GM23338 (cell line): Measurements from ENCODE around the gene TMEM135. TPM values are rescaled to one million over a fixed set of nuclear protein-coding genes. Genes with fewer than 3 reads are reported as not detected.

ENCODE experiments used
- ATAC-seq: fragments of 200-7000 bp; cut with Tn5 transposase; 3 replicates; pipeline ENCODE4 v1.9.1; 2020
- DNase-seq: peaks from one replicate; pipeline ENCODE4 v3.0.0-alpha.2; 2015; ENCODE audit warnings: low spot score
- H2AFZ ChIP-seq: fragments of 200-600 bp; sonication (generic); 2 replicates; pipeline ENCODE4 v1.8.0; 2016; ENCODE audit warnings: antibody characterized with exemption, mild to moderate bottlenecking, moderate library complexity
- H3F3A ChIP-seq: fragments of 200-600 bp; sonication (generic); replicated peaks from 2 replicates; pipeline ENCODE4 v1.8.0; 2017; ENCODE audit warnings: antibody characterized with exemption, mixed run types, low read depth
- H3K27ac ChIP-seq: fragments of 200-600 bp; sonication (generic); 2 replicates; pipeline ENCODE4 v1.6.1; 2016; ENCODE audit warnings: low read depth
- H3K27me3 ChIP-seq: fragments of 200-600 bp; sonication (generic); 2 replicates; pipeline ENCODE4 v1.8.0; 2016; ENCODE audit warnings: mild to moderate bottlenecking, mixed run types, moderate library complexity; ENCODE audit not compliant: insufficient read depth
- H3K36me3 ChIP-seq: fragments of 200-600 bp; sonication (generic); 2 replicates; pipeline ENCODE4 v1.8.0; 2016; ENCODE audit warnings: mild to moderate bottlenecking; ENCODE audit not compliant: insufficient read depth
- H3K4me1 ChIP-seq: fragments of 200-600 bp; sonication (generic); 2 replicates; pipeline ENCODE4 v1.8.0; 2016; ENCODE audit warnings: mild to moderate bottlenecking, moderate library complexity; ENCODE audit not compliant: insufficient read depth
- H3K4me2 ChIP-seq: fragments of 200-600 bp; sonication (generic); 2 replicates; pipeline ENCODE4 v1.7.1; 2017; ENCODE audit warnings: mixed run types
- H3K4me3 ChIP-seq: fragments of 200-600 bp; sonication (generic); 2 replicates; pipeline ENCODE4 v1.6.1; 2016; ENCODE audit warnings: mixed run types
- H3K79me2 ChIP-seq: fragments of 200-600 bp; sonication (generic); replicated peaks from 2 replicates; pipeline ENCODE4 v1.8.0; 2017; ENCODE audit warnings: mild to moderate bottlenecking; ENCODE audit not compliant: insufficient read depth
- H3K9me2 ChIP-seq: fragments of 200-600 bp; sonication (generic); 2 replicates; pipeline ENCODE4 v1.8.0; 2017; ENCODE audit not compliant: insufficient read depth
- H4K20me1 ChIP-seq: fragments of 200-600 bp; sonication (generic); replicated peaks from 2 replicates; pipeline ENCODE4 v1.8.0; 2017; ENCODE audit warnings: mild to moderate bottlenecking; ENCODE audit not compliant: insufficient read depth
- H3K27ac Mint-ChIP-seq: 2 replicates; pipeline ENCODE4 v1.8.0; 2020; ENCODE audit warnings: inconsistent platforms, mild to moderate bottlenecking, moderate library complexity, mixed read lengths
- H3K27me3 Mint-ChIP-seq: 3 replicates; pipeline ENCODE4 v1.8.0; 2022; ENCODE audit warnings: low read depth, mild to moderate bottlenecking, moderate library complexity, mixed read lengths, inconsistent platforms; ENCODE audit not compliant: insufficient read depth, poor library complexity
- H3K36me3 Mint-ChIP-seq: 3 replicates; pipeline ENCODE4 v1.8.0; 2021; ENCODE audit warnings: low read depth, mild to moderate bottlenecking, inconsistent platforms, moderate library complexity, mixed read lengths
- H3K4me1 Mint-ChIP-seq: 3 replicates; pipeline ENCODE4 v1.8.0; 2020; ENCODE audit warnings: mild to moderate bottlenecking, inconsistent platforms, mixed read lengths
- H3K4me3 Mint-ChIP-seq: 3 replicates; pipeline ENCODE4 v1.8.0; 2021; ENCODE audit warnings: moderate library complexity, mild to moderate bottlenecking, inconsistent platforms, mixed read lengths
- H3K9me3 Mint-ChIP-seq: 3 replicates; pipeline ENCODE4 v1.8.0; 2020; ENCODE audit warnings: moderate library complexity, mild to moderate bottlenecking, inconsistent platforms, mixed read lengths
- CREB1 ChIP-seq: fragments of 250-450 bp; sonication (Bioruptor Pico); IDR thresholded peaks from 2 replicates; pipeline ENCODE4 v1.5.0; 2020; ENCODE audit warnings: low read depth, mild to moderate bottlenecking, moderate library complexity
- CTCF ChIP-seq, 2 experiments: fragments of 200-600 bp in 1 of 2; sonication (generic) in 1 of 2; conservative IDR thresholded peaks; 2 replicates each; pipeline versions ENCODE4 v1.5.1 to v1.6.1; 2016 to 2017; ENCODE audit warnings: antibody characterized with exemption in 2 of 2, low read depth in 2 of 2, mild to moderate bottlenecking in 2 of 2, moderate library complexity in 1 of 2
- EZH2 ChIP-seq: fragments of 200-600 bp; sonication (generic); IDR thresholded peaks from one replicate; pipeline ENCODE4 v1.8.0; 2017; ENCODE audit warnings: antibody characterized with exemption, mild to moderate bottlenecking, low read depth; ENCODE audit not compliant: unreplicated experiment
- EZH2phosphoT487 ChIP-seq: fragments of 200-600 bp; sonication (generic); IDR thresholded peaks from one replicate; pipeline ENCODE4 v1.8.1; 2018; ENCODE audit warnings: antibody characterized with exemption; ENCODE audit not compliant: unreplicated experiment
- JUNB ChIP-seq: IDR thresholded peaks from one replicate; pipeline ENCODE4 v1.6.1; 2016; ENCODE audit warnings: antibody characterized with exemption; ENCODE audit not compliant: unreplicated experiment
- NANOG ChIP-seq: IDR thresholded peaks from 2 replicates; pipeline ENCODE4 v1.6.1; 2016; ENCODE audit warnings: antibody characterized with exemption, borderline replicate concordance
- POLR2AphosphoS5 ChIP-seq: IDR thresholded peaks from 2 replicates; pipeline ENCODE4 v1.6.1; 2016; ENCODE audit warnings: antibody characterized with exemption, low read depth
- REST ChIP-seq: IDR thresholded peaks from one replicate; pipeline ENCODE4 v1.6.1; 2018; ENCODE audit warnings: antibody characterized with exemption; ENCODE audit not compliant: unreplicated experiment
- STAT1 ChIP-seq: IDR thresholded peaks from one replicate; pipeline ENCODE4 v1.6.1; 2016; ENCODE audit warnings: antibody characterized with exemption; ENCODE audit not compliant: unreplicated experiment
- ZNF114 ChIP-seq: fragments of 250-450 bp; sonication (Bioruptor Pico); IDR thresholded peaks from 2 replicates; pipeline ENCODE4 v1.5.0; 2020; ENCODE audit warnings: mild to moderate bottlenecking, moderate library complexity
- ZNF331 ChIP-seq: fragments of 250-450 bp; sonication (Bioruptor Pico); IDR thresholded peaks from 2 replicates; pipeline ENCODE4 v1.5.0; 2020; ENCODE audit warnings: low read depth, mild to moderate bottlenecking, moderate library complexity
- ZNF462 ChIP-seq: fragments of 250-450 bp; sonication (Bioruptor Pico); IDR thresholded peaks from 2 replicates; pipeline ENCODE4 v1.5.0; 2020; ENCODE audit warnings: mild to moderate bottlenecking, moderate library complexity
- polyA plus RNA-seq: library from polyadenylated mRNA; unstranded; fragments of >200 nt; fragmentation: Nextera tagmentation; extraction: Ambion mirVana; gene quantifications from 2 replicates; pipeline ENCODE4 v1.2.1, GENCODE V29; 2016
- total RNA-seq: library from RNA; depleted of rRNA; stranded (reverse); fragments of >200 nt; shearing (Covaris generic); gene quantifications from 2 replicates; pipeline ENCODE4 v1.2.3, GENCODE V29; 2014
- TF ChIP-seq, protein P1 (sequence below): IDR thresholded peaks from 2 replicates; pipeline ENCODE4 v1.6.1; 2016; ENCODE audit warnings: antibody characterized with exemption

TMEM135 gene
- total and polyA plus RNA-seq, 2 experiments from 2014 or later = 23.4 to 49.9 TPM

GRCh38 chr11:87114093-87114492 lies 76.4 kb downstream of the TMEM135 start:
- H3K4me3 ChIP-seq = no peak overlapping the region
- no peaks in the 10 kb centered on the region for H3K36me3 ChIP-seq
- no peaks in the 10 kb centered on the region for H3K27me3 ChIP-seq
- H4K20me1 ChIP-seq = no peaks in the 10 kb centered on the region; the same call in 1 of the 2 replicates
- peaks cover 5% of the 10 kb centered on the region; the same call in 1 of the 2 replicates for H3K4me1 ChIP-seq
- H3K4me2 ChIP-seq = no peak overlapping the region
- no peaks in the 10 kb centered on the region for H3K9me3 Mint-ChIP-seq
- no peak overlapping the region for H3K27ac ChIP-seq
- H3K4me1 Mint-ChIP-seq = peaks cover 5% of the 10 kb centered on the region
- no peak overlapping the region for H3K4me3 Mint-ChIP-seq
- no peak overlapping the region for H2AFZ ChIP-seq
- DNase-seq = no peak
- no peaks in the 10 kb centered on the region for H3K9me2 ChIP-seq
- H3K79me2 ChIP-seq = peaks cover 11% of the 10 kb centered on the region
- no peaks in the 10 kb centered on the region for H3K36me3 Mint-ChIP-seq
- peaks cover 3% of the 10 kb centered on the region for H3K27me3 Mint-ChIP-seq
- TF ChIP-seq JUNB (no peak), ZNF462 (no peak), POLR2AphosphoS5 (no peak), CTCF (conservative IDR thresholded peaks at IDR 0.05; ENCODE audit: low read depth in 2 of 2) (no peak), REST (no peak), ZNF331 (CRISPR knock-in tag) (no peak), ZNF114 (CRISPR knock-in tag) (no peak), CREB1 (no peak), EZH2 (no peak), EZH2phosphoT487 (no peak), NANOG (no peak), STAT1 (no peak)
- TF ChIP-seq, protein P1, sequence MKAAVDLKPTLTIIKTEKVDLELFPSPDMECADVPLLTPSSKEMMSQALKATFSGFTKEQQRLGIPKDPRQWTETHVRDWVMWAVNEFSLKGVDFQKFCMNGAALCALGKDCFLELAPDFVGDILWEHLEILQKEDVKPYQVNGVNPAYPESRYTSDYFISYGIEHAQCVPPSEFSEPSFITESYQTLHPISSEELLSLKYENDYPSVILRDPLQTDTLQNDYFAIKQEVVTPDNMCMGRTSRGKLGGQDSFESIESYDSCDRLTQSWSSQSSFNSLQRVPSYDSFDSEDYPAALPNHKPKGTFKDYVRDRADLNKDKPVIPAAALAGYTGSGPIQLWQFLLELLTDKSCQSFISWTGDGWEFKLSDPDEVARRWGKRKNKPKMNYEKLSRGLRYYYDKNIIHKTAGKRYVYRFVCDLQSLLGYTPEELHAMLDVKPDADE = no peak
- no peaks in the 10 kb centered on the region; the same call in 1 of the 2 replicates for H3F3A ChIP-seq
- no peak overlapping the region for H3K27ac Mint-ChIP-seq
- ATAC-seq = no peak
